WTC11 (cell line): ENCODE data around the gene PIK3R6. TPM values are rescaled to one million over a fixed set of nuclear protein-coding genes. Genes with fewer than 3 reads are reported as not detected.

Source experiments
- ATAC-seq: fragments of 200-7000 bp; cut with Tn5 transposase; 2 replicates; pipeline ENCODE4 v1.10.0; 2021; ENCODE audit warnings: mild to moderate bottlenecking, moderate library complexity
- CTCF ChIA-PET: fragments of 300-600 bp; sonication (Branson Sonifier 250); formaldehyde crosslinking; loops from one replicate; lab custom pipeline; 2021; ENCODE audit warnings: antibody characterized with exemption; lab: Charles Lee
- POLR2A ChIA-PET: fragments of 350-600 bp; sonication (Branson Sonifier 250); formaldehyde crosslinking; loops from one replicate; lab custom pipeline; 2021; ENCODE audit warnings: antibody characterized with exemption; lab: Charles Lee
- DNase-seq: peaks from one replicate; pipeline ENCODE4 v3.0.0; 2021; ENCODE audit warnings: low spot score
- H3K27ac Mint-ChIP-seq: 2 replicates; pipeline ENCODE4 v1.8.0; 2021; ENCODE audit warnings: mixed read lengths
- H3K27me3 Mint-ChIP-seq: 2 replicates; pipeline ENCODE4 v1.8.0; 2021; ENCODE audit warnings: low read depth, mild to moderate bottlenecking, moderate library complexity, mixed read lengths
- H3K36me3 Mint-ChIP-seq: 2 replicates; pipeline ENCODE4 v1.8.0; 2021; ENCODE audit warnings: mixed read lengths
- H3K4me1 Mint-ChIP-seq: 2 replicates; pipeline ENCODE4 v1.8.0; 2022; ENCODE audit warnings: mixed read lengths
- H3K4me3 Mint-ChIP-seq: 2 replicates; pipeline ENCODE4 v1.8.0; 2021; ENCODE audit warnings: mild to moderate bottlenecking, moderate library complexity, mixed read lengths
- H3K9me3 Mint-ChIP-seq: 2 replicates; pipeline ENCODE4 v1.8.0; 2021; ENCODE audit warnings: mixed read lengths
- GABPB1 ChIP-seq: sonication (generic); formaldehyde crosslinking; IDR thresholded peaks from 2 replicates; pipeline ENCODE4 v1.8.1; 2023; ENCODE audit warnings: mild to moderate bottlenecking, missing genetic modification reagents
- IRF2 ChIP-seq: sonication (generic); formaldehyde crosslinking; IDR thresholded peaks from 2 replicates; pipeline ENCODE4 v1.8.0; 2022; ENCODE audit warnings: low read depth, missing genetic modification reagents, borderline replicate concordance
- KAT7 ChIP-seq: sonication (generic); formaldehyde crosslinking; IDR thresholded peaks from 2 replicates; pipeline ENCODE4 v1.8.1; 2023; ENCODE audit warnings: missing genetic modification reagents, mild to moderate bottlenecking, borderline replicate concordance
- MYBL2 ChIP-seq: sonication (generic); formaldehyde crosslinking; IDR thresholded peaks from 2 replicates; pipeline ENCODE4 v1.8.1; 2023; ENCODE audit warnings: mild to moderate bottlenecking, moderate library complexity, missing genetic modification reagents
- NFATC4 ChIP-seq: fragments of 250-450 bp; sonication (Bioruptor Pico); IDR thresholded peaks from 2 replicates; pipeline ENCODE4 v1.9.0; 2021; ENCODE audit warnings: mild to moderate bottlenecking
- NFE2L1 ChIP-seq: sonication (generic); formaldehyde crosslinking; IDR thresholded peaks from 2 replicates; pipeline ENCODE4 v1.8.1; 2023; ENCODE audit warnings: missing genetic modification reagents
- SMAD3 ChIP-seq: sonication (generic); formaldehyde crosslinking; IDR thresholded peaks from 2 replicates; pipeline ENCODE4 v1.8.0; 2022; ENCODE audit warnings: missing genetic modification reagents, mild to moderate bottlenecking, borderline replicate concordance
- SMAD4 ChIP-seq: sonication (generic); formaldehyde crosslinking; IDR thresholded peaks from 2 replicates; pipeline ENCODE4 v1.8.0; 2022; ENCODE audit warnings: mild to moderate bottlenecking, missing genetic modification reagents
- TP53 ChIP-seq: sonication (generic); formaldehyde crosslinking; IDR thresholded peaks from 2 replicates; pipeline ENCODE4 v1.8.1; 2023; ENCODE audit warnings: mild to moderate bottlenecking, missing genetic modification reagents
- ZBTB21 ChIP-seq: sonication (generic); formaldehyde crosslinking; IDR thresholded peaks from 2 replicates; pipeline ENCODE4 v1.8.1; 2023; ENCODE audit warnings: mild to moderate bottlenecking, missing genetic modification reagents, borderline replicate concordance
- ZNF121 ChIP-seq: sonication (generic); formaldehyde crosslinking; IDR thresholded peaks from 2 replicates; pipeline ENCODE4 v1.8.0; 2023; ENCODE audit warnings: missing genetic modification reagents
- ZNF263 ChIP-seq: sonication (generic); formaldehyde crosslinking; IDR thresholded peaks from 2 replicates; pipeline ENCODE4 v1.8.1; 2022; ENCODE audit warnings: low read depth, mild to moderate bottlenecking, moderate library complexity, missing genetic modification reagents
- total RNA-seq: library from RNA; stranded (reverse); gene quantifications from 3 replicates; pipeline ENCODE4 v1.2.3, GENCODE V29; 2021
- TF ChIP-seq, protein P1 (sequence below): sonication (generic); formaldehyde crosslinking; IDR thresholded peaks from 2 replicates; pipeline ENCODE4 v1.8.0; 2022; ENCODE audit warnings: mild to moderate bottlenecking, missing genetic modification reagents
- TF ChIP-seq, protein P2 (sequence below): sonication (generic); formaldehyde crosslinking; IDR thresholded peaks from 2 replicates; pipeline ENCODE4 v1.8.1; 2023; ENCODE audit warnings: mild to moderate bottlenecking, missing genetic modification reagents, borderline replicate concordance
- TF ChIP-seq, protein P3 (sequence below): sonication (generic); formaldehyde crosslinking; IDR thresholded peaks from 2 replicates; pipeline ENCODE4 v1.8.0; 2023; ENCODE audit warnings: missing genetic modification reagents, mild to moderate bottlenecking, borderline replicate concordance
- TF ChIP-seq, protein P4 (sequence below): sonication (generic); formaldehyde crosslinking; IDR thresholded peaks from 2 replicates; pipeline ENCODE4 v1.8.1; 2022; ENCODE audit warnings: mild to moderate bottlenecking, missing genetic modification reagents, moderate library complexity, borderline replicate concordance
- TF ChIP-seq, protein P5 (sequence below): sonication (generic); formaldehyde crosslinking; IDR thresholded peaks from 2 replicates; pipeline ENCODE4 v1.8.1; 2022; ENCODE audit warnings: missing genetic modification reagents, borderline replicate concordance
- TF ChIP-seq, protein P6 (sequence below): sonication (generic); formaldehyde crosslinking; IDR thresholded peaks from 2 replicates; pipeline ENCODE4 v1.8.1; 2022; ENCODE audit warnings: low read depth, missing genetic modification reagents, borderline replicate concordance

PIK3R6 gene
- total RNA-seq, 1 experiment from 2014 or later, result 0.15 TPM

DNA sequence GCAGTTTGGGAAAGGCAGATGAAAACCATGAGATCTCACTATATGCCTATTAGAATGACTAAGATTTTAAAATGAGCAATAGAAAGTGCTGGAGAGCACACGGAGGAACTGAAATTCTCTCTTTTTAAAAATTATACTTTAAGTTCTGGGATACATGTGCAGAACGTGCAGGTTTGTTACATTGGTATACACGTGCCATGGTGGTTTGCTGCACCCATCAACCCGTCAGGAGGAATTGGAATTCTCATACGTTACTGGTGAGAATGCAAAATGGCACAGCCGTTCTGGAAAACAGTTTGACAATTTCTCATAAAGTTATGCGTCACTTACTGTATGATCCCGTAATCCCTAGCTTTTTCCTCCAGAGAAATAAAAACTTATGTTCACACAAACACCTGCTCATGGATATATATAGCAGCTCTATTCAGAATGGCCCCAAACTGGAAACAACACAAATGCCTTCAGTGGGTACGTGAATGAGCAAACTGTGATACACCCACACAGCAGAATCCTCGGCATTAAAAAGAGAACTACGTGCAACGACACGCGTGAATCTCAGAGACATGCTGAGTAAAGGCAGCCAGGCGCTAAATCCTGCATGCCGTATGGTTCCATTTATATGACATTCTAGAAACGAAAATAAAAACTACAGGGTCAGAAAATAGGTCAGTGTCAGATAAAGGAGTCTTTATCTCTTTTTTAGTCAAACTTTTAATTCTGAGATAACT, 11.8 kb downstream of the PIK3R6 start:
- CTCF ChIA-PET, result interaction anchor here (1.4 kb wide), 1 partner anchor 23 kb away, joined by 6 read pairs; no protein-coding TSS in a partner anchor
- ATAC-seq (no peak), DNase-seq (no peak)
- POLR2A ChIA-PET, result no interaction called here
- Mint-ChIP-seq H3K9me3 (peaks cover 6% of the 10 kb centered on the region), H3K27ac (no peak overlapping the region), H3K4me3 (no peak overlapping the region), H3K4me1 (peaks cover 41% of the 10 kb centered on the region), H3K36me3 (no peaks in the 10 kb centered on the region), H3K27me3 (no peaks in the 10 kb centered on the region; the same call in 1 of the 2 replicates)
- TF ChIP-seq KAT7, result no peak
- no peak for TF ChIP-seq SMAD4 (CRISPR knock-in tag)
- no peak for TF ChIP-seq NFE2L1 (CRISPR knock-in tag)
- TF ChIP-seq, protein P1, sequence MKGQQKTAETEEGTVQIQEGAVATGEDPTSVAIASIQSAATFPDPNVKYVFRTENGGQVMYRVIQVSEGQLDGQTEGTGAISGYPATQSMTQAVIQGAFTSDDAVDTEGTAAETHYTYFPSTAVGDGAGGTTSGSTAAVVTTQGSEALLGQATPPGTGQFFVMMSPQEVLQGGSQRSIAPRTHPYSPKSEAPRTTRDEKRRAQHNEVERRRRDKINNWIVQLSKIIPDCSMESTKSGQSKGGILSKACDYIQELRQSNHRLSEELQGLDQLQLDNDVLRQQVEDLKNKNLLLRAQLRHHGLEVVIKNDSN (CRISPR knock-in tag), result no peak
- TF ChIP-seq, protein P2, sequence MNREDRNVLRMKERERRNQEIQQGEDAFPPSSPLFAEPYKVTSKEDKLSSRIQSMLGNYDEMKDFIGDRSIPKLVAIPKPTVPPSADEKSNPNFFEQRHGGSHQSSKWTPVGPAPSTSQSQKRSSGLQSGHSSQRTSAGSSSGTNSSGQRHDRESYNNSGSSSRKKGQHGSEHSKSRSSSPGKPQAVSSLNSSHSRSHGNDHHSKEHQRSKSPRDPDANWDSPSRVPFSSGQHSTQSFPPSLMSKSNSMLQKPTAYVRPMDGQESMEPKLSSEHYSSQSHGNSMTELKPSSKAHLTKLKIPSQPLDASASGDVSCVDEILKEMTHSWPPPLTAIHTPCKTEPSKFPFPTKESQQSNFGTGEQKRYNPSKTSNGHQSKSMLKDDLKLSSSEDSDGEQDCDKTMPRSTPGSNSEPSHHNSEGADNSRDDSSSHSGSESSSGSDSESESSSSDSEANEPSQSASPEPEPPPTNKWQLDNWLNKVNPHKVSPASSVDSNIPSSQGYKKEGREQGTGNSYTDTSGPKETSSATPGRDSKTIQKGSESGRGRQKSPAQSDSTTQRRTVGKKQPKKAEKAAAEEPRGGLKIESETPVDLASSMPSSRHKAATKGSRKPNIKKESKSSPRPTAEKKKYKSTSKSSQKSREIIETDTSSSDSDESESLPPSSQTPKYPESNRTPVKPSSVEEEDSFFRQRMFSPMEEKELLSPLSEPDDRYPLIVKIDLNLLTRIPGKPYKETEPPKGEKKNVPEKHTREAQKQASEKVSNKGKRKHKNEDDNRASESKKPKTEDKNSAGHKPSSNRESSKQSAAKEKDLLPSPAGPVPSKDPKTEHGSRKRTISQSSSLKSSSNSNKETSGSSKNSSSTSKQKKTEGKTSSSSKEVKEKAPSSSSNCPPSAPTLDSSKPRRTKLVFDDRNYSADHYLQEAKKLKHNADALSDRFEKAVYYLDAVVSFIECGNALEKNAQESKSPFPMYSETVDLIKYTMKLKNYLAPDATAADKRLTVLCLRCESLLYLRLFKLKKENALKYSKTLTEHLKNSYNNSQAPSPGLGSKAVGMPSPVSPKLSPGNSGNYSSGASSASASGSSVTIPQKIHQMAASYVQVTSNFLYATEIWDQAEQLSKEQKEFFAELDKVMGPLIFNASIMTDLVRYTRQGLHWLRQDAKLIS, result no peak
- TF ChIP-seq, protein P3, sequence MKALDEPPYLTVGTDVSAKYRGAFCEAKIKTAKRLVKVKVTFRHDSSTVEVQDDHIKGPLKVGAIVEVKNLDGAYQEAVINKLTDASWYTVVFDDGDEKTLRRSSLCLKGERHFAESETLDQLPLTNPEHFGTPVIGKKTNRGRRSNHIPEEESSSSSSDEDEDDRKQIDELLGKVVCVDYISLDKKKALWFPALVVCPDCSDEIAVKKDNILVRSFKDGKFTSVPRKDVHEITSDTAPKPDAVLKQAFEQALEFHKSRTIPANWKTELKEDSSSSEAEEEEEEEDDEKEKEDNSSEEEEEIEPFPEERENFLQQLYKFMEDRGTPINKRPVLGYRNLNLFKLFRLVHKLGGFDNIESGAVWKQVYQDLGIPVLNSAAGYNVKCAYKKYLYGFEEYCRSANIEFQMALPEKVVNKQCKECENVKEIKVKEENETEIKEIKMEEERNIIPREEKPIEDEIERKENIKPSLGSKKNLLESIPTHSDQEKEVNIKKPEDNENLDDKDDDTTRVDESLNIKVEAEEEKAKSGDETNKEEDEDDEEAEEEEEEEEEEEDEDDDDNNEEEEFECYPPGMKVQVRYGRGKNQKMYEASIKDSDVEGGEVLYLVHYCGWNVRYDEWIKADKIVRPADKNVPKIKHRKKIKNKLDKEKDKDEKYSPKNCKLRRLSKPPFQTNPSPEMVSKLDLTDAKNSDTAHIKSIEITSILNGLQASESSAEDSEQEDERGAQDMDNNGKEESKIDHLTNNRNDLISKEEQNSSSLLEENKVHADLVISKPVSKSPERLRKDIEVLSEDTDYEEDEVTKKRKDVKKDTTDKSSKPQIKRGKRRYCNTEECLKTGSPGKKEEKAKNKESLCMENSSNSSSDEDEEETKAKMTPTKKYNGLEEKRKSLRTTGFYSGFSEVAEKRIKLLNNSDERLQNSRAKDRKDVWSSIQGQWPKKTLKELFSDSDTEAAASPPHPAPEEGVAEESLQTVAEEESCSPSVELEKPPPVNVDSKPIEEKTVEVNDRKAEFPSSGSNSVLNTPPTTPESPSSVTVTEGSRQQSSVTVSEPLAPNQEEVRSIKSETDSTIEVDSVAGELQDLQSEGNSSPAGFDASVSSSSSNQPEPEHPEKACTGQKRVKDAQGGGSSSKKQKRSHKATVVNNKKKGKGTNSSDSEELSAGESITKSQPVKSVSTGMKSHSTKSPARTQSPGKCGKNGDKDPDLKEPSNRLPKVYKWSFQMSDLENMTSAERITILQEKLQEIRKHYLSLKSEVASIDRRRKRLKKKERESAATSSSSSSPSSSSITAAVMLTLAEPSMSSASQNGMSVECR, result no peak
- no peak for TF ChIP-seq IRF2 (CRISPR knock-in tag)
- TF ChIP-seq, protein P4, sequence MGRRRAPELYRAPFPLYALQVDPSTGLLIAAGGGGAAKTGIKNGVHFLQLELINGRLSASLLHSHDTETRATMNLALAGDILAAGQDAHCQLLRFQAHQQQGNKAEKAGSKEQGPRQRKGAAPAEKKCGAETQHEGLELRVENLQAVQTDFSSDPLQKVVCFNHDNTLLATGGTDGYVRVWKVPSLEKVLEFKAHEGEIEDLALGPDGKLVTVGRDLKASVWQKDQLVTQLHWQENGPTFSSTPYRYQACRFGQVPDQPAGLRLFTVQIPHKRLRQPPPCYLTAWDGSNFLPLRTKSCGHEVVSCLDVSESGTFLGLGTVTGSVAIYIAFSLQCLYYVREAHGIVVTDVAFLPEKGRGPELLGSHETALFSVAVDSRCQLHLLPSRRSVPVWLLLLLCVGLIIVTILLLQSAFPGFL (CRISPR knock-in tag), result no peak
- TF ChIP-seq, protein P5, sequence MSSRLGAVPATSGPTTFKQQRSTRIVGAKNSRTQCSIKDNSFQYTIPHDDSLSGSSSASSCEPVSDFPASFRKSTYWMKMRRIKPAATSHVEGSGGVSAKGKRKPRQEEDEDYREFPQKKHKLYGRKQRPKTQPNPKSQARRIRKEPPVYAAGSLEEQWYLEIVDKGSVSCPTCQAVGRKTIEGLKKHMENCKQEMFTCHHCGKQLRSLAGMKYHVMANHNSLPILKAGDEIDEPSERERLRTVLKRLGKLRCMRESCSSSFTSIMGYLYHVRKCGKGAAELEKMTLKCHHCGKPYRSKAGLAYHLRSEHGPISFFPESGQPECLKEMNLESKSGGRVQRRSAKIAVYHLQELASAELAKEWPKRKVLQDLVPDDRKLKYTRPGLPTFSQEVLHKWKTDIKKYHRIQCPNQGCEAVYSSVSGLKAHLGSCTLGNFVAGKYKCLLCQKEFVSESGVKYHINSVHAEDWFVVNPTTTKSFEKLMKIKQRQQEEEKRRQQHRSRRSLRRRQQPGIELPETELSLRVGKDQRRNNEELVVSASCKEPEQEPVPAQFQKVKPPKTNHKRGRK, result no peak
- no peak for TF ChIP-seq ZBTB21
- TF ChIP-seq, protein P6, sequence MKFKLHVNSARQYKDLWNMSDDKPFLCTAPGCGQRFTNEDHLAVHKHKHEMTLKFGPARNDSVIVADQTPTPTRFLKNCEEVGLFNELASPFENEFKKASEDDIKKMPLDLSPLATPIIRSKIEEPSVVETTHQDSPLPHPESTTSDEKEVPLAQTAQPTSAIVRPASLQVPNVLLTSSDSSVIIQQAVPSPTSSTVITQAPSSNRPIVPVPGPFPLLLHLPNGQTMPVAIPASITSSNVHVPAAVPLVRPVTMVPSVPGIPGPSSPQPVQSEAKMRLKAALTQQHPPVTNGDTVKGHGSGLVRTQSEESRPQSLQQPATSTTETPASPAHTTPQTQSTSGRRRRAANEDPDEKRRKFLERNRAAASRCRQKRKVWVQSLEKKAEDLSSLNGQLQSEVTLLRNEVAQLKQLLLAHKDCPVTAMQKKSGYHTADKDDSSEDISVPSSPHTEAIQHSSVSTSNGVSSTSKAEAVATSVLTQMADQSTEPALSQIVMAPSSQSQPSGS (CRISPR knock-in tag), result no peak
- TF ChIP-seq NFATC4, result no peak
- no peak for TF ChIP-seq ZNF263 (CRISPR knock-in tag)
- TF ChIP-seq MYBL2 (CRISPR knock-in tag), result no peak
- no peak for TF ChIP-seq ZNF121 (CRISPR knock-in tag)
- TF ChIP-seq GABPB1, result no peak
- no peak for TF ChIP-seq SMAD3 (CRISPR knock-in tag)
- TF ChIP-seq TP53 (CRISPR knock-in tag), result no peak
